Ishikawa (cell line): ENCODE results near the gene SCD5.

Source experiments
- CEBPB ChIP-seq: IDR thresholded peaks from 2 replicates; pipeline ENCODE4 v1.6.1; 2012
- MAX ChIP-seq: IDR thresholded peaks from 2 replicates; pipeline ENCODE4 v1.6.1; 2012
- NFIC ChIP-seq: IDR thresholded peaks from 2 replicates; pipeline ENCODE4 v1.6.1; 2012
- REST ChIP-seq: IDR thresholded peaks from 2 replicates; pipeline ENCODE4 v1.6.1; 2012; ENCODE audit warnings: low read depth, mild to moderate bottlenecking
- TCF12 ChIP-seq: IDR thresholded peaks from 2 replicates; pipeline ENCODE4 v1.6.1; 2012; ENCODE audit warnings: low read depth
- YY1 ChIP-seq: IDR thresholded peaks from 2 replicates; pipeline ENCODE4 v1.6.1; 2012; ENCODE audit warnings: low read depth
- ZBTB7A ChIP-seq: IDR thresholded peaks from 2 replicates; pipeline ENCODE4 v1.6.1; 2012; ENCODE audit warnings: low read depth

SCD5 gene

GRCh38 chr4:82579932-82580331, 218.7 kb downstream of the SCD5 start:
- TF ChIP-seq TCF12: no peak
- TF ChIP-seq NFIC: no peak
- TF ChIP-seq ZBTB7A: no peak
- TF ChIP-seq MAX: no peak
- no peak for TF ChIP-seq YY1
- TF ChIP-seq CEBPB: no peak
- no peak for TF ChIP-seq REST
